ACC112 (cell line): ENCODE data around the gene USP21.

Experiments used
- H2AFZ ChIP-seq: fragments of 200-600 bp; sonication (generic); one replicate; pipeline ENCODE4 v1.6.0; 2017; ENCODE audit warnings: antibody characterized with exemption, low read length; ENCODE audit not compliant: unreplicated experiment
- H3K27ac ChIP-seq: fragments of 200-600 bp; sonication (generic); 2 replicates; pipeline ENCODE4 v1.5.1; 2014; ENCODE audit warnings: low read depth, mild to moderate bottlenecking, antibody characterized with exemption, low read length, moderate library complexity
- H3K27me3 ChIP-seq: fragments of 200-600 bp; sonication (generic); 2 replicates; pipeline ENCODE4 v1.6.1; 2014; ENCODE audit warnings: mild to moderate bottlenecking, antibody characterized with exemption, low read length, moderate library complexity, mixed read lengths; ENCODE audit not compliant: insufficient read depth
- H3K36me3 ChIP-seq: fragments of 200-600 bp; sonication (generic); 2 replicates; pipeline ENCODE4 v1.6.1; 2016; ENCODE audit warnings: mild to moderate bottlenecking, antibody characterized with exemption, low read length, moderate library complexity, mixed read lengths; ENCODE audit not compliant: insufficient read depth
- H3K4me1 ChIP-seq: fragments of 200-600 bp; sonication (generic); one replicate; pipeline ENCODE4 v1.6.1; 2016; ENCODE audit warnings: low read length, mixed read lengths; ENCODE audit not compliant: insufficient read depth, unreplicated experiment, control insufficient read depth
- H3K4me3 ChIP-seq: fragments of 200-600 bp; sonication (generic); 2 replicates; pipeline ENCODE4 v1.5.1; 2014; ENCODE audit warnings: mild to moderate bottlenecking, low read depth, low read length
- H3K79me2 ChIP-seq: fragments of 200-600 bp; sonication (generic); one replicate; pipeline ENCODE4 v1.6.0; 2016; ENCODE audit warnings: low read length; ENCODE audit not compliant: control insufficient read depth, unreplicated experiment, insufficient read depth

USP21 gene

GRCh38 chr1:161121042-161121650 is 38.2 kb upstream of the USP21 start:
- Histone ChIP-seq H3K36me3 (peaks cover 11% of the 10 kb centered on the region; the same call in 1 of the 2 replicates), H3K4me3 (no peak overlapping the region), H3K79me2 (peaks cover 35% of the 10 kb centered on the region), H3K27me3 (no peaks in the 10 kb centered on the region), H3K27ac (no peak overlapping the region), H2AFZ (no peak overlapping the region), H3K4me1 (peaks cover 21% of the 10 kb centered on the region)

- H3K79me2 ChIP-seq = peaks cover 32% of the 10 kb centered on the region
- H3K27ac ChIP-seq = no peak overlapping the region
These were observed 37.5 kb upstream of the USP21 start for GRCh38 chr1:161121834-161122233.

DNA sequence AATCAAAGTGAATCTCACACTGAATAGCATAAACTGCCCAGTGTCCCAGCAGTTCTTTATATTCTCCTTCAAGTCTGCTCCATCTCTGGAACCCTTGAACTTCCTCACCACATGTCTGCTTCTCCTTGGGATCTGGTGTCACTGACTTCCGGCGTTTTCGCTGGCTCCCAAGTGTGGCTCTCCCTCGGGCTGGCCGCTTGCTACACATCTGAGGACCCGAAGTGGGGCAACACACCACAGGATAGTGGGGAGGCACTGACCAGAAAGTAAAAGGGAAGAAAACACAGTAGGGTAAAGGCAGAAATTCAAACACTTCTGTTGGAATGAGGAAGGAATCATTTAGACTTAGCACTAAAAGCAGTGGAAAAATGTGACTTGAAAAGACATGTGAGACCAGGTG is 36.3 kb upstream of the USP21 start:
- no peak overlapping the region for H3K27ac ChIP-seq
- peaks cover 34% of the 10 kb centered on the region for H3K79me2 ChIP-seq
- peaks cover 21% of the 10 kb centered on the region; the same call in 1 of the 2 replicates for H3K36me3 ChIP-seq
- no peaks in the 10 kb centered on the region for H3K27me3 ChIP-seq
- H3K4me3 ChIP-seq = no peak overlapping the region
- no peak overlapping the region for H2AFZ ChIP-seq
- peaks cover 19% of the 10 kb centered on the region for H3K4me1 ChIP-seq

More at GRCh38 chr1:161121834-161122233, 37.5 kb upstream of the USP21 start:
- no peak overlapping the region for H3K4me3 ChIP-seq
- H3K27me3 ChIP-seq = no peaks in the 10 kb centered on the region
- H3K36me3 ChIP-seq = peaks cover 12% of the 10 kb centered on the region; the same call in 1 of the 2 replicates
- H2AFZ ChIP-seq = no peak overlapping the region
- H3K4me1 ChIP-seq = peaks cover 19% of the 10 kb centered on the region

- no peak overlapping the region for H3K27ac ChIP-seq
- peaks cover 64% of the 10 kb centered on the region for H3K79me2 ChIP-seq
- H3K27me3 ChIP-seq = no peaks in the 10 kb centered on the region
- H3K4me3 ChIP-seq = no peak overlapping the region
- peaks cover 14% of the 10 kb centered on the region for H3K4me1 ChIP-seq
- H3K36me3 ChIP-seq = peaks cover 22% of the 10 kb centered on the region
- no peak overlapping the region for H2AFZ ChIP-seq
These were observed 31.7 kb upstream of the USP21 start for GRCh38 chr1:161127649-161128048.

DNA sequence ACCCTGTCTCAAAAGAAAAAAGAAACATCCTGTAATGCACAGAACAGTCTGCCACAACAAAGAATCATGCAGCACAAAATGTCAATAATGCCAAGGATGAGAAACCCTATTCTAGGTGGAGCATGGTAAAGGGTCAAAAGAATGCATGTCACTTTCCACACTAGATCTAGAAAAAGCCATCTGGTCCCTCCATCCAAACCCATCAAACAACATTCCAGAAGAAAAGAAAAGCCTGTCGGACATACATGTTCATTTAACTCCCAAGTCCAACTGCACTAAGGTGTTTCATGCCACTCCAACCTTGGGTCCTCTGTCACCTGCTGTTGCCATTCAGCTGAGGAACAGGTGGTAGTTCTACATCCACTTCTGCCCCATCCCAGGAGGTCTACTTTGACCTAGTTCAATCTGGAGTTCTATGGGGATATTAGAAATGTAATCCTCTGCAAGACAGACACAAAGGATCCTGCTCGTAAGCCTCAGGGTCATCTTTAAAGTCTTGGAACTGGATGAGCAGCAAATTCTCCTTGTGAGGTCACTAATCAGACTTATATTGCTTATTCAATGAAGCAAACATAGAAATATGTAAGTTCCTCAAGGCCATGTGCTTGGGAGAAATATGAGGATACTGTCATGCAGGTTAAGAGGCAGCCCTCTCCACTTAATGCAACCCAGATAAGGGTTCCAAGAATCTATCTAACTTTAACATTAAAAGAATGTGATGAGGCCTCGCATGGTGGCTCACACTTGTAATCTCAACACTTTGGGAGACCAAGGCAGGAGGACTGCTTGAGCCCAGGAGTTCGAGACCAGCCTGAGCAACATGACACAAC is 30.5 kb upstream of the USP21 start:
- H3K79me2 ChIP-seq = peaks cover 70% of the 10 kb centered on the region

GRCh38 chr1:161130266-161130665 is 29.0 kb upstream of the USP21 start:
- Histone ChIP-seq H3K27me3 (no peaks in the 10 kb centered on the region), H3K4me1 (peaks cover 14% of the 10 kb centered on the region), H3K36me3 (peaks cover 22% of the 10 kb centered on the region), H2AFZ (no peak overlapping the region), H3K4me3 (peak overlapping the region; percentile 92), H3K79me2 (peaks cover 78% of the 10 kb centered on the region), H3K27ac (no peak overlapping the region)

More for the DNA sequence above, 30.5 kb upstream of the USP21 start:
- Histone ChIP-seq H3K4me1 (peaks cover 14% of the 10 kb centered on the region), H3K4me3 (no peak overlapping the region), H2AFZ (no peak overlapping the region), H3K27ac (no peak overlapping the region), H3K36me3 (peaks cover 22% of the 10 kb centered on the region), H3K27me3 (no peaks in the 10 kb centered on the region)

DNA sequence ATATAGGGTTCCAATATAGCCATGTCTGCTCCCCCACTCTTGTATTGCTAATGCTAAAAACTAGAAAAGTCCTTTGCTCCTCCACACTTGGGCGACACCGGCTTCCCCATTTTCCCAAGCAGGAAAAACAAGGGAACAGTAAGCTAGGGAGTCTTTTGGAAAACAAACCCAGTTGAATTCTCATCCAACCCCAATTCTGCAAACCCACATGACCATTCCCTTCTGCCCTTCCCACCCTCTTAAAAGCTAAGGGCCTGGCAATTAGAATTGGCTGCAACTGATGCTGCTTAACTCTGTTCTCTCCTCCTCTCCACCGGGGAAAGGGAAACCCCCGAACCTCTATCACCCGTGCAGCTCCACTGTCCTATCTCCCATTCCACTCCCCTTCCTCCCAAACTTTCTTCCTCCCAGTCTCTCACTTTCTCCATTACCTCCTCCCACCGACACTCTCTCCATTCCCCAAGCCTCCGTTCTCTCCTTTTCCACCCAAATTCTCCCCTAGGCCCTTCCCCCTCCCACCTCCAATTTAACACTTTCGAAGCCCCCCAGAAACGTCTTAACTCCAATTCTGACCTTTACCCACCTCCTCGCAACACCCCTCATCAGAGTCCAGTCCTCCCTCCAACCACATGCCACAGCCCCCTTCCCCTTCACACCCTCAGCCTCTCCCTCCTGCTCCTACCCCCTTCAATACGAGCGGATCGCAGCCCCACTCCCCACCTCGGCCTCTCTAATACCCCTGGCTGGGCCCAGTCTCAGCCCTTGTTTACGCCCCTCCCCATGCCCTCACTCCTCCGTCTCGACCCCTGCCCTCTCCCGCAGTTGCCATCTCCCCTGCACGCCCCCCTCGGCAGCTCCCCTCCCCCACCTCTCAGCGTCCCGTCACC is 27.5 kb upstream of the USP21 start:
- peaks cover 22% of the 10 kb centered on the region for H3K36me3 ChIP-seq
- H2AFZ ChIP-seq = peak overlapping the region; percentile 73
- peak overlapping the region; percentile 92 for H3K4me3 ChIP-seq
- peaks cover 14% of the 10 kb centered on the region for H3K4me1 ChIP-seq
- peak overlapping the region; percentile 89 for H3K27ac ChIP-seq
- H3K79me2 ChIP-seq = peaks cover 70% of the 10 kb centered on the region
- no peaks in the 10 kb centered on the region for H3K27me3 ChIP-seq

DNA sequence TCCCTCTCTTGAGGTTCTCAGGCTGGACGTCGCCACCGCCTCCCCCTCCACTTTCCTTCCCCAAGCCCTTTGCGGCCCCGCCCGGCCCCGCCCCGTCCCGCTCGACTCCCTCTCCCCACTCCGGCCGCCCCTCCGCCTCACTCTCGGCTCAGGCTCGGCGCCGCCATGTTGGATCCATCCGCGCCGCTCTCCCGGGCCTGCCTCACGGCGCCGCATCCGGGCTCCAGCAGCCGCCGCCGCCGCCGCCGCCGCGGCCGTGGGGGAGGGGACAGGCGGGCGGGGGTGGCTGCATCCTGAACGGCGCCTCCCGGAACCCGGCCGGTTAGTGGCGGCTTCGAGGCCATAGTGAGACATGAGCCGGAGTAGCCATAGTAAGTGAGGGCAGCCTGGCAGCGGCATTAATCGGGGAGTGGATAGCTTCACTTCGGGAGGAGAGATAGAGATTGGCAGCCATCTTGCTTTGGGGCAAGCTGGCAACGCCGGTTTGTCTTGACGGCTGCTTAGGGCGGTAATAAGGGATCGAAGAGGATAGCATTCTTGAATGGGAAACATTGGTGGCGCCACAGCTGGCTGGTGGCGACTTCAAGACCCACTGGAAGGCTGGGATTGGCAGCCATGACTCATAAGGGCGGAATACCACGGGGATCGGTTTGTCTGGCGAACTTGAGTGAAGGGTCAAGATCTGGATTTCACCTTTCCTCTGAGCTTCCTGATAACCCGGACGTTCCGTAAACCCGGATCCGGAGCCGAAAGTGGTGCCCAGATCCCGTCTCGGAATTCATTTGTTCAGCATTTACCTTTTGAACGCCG is 26.7 kb upstream of the USP21 start, which contains the start of gene DEDD:
DEDD (minus strand) TSS at position 258 of the 810 bp plus-strand sequence. CDS start 8,205 bp downstream, outside the sequence.
- H3K4me3 ChIP-seq = peak within 1 kb of the TSS; percentile 92
- no peaks in the 10 kb centered on the region for H3K27me3 ChIP-seq
- H3K27ac ChIP-seq = peak within 1 kb of the TSS; percentile 89
- peaks cover 14% of the 10 kb centered on the region for H3K36me3 ChIP-seq
- H3K4me1 ChIP-seq = peaks cover 14% of the 10 kb centered on the region
- H3K79me2 ChIP-seq = peaks cover 61% of the 10 kb centered on the region
- peak within 1 kb of the TSS; percentile 73 for H2AFZ ChIP-seq

GRCh38 chr1:161133220-161133740 is 26.0 kb upstream of the USP21 start:
- Histone ChIP-seq H3K27ac (peak overlapping the region; percentile 89), H3K4me3 (peak overlapping the region; percentile 92), H3K79me2 (peaks cover 55% of the 10 kb centered on the region), H2AFZ (peak overlapping the region; percentile 72), H3K4me1 (peaks cover 14% of the 10 kb centered on the region), H3K27me3 (no peaks in the 10 kb centered on the region), H3K36me3 (peaks cover 9% of the 10 kb centered on the region)
